Common myeloid progenitor, CD34-positive (primary cell): ENCODE results near the gene HKDC1.

Experiments used
- CTCF ChIA-PET: fragments of 350-600 bp; sonication (Branson Sonifier 250); formaldehyde crosslinking; loops from one replicate; lab custom pipeline; 2021; ENCODE audit warnings: antibody characterized with exemption; lab: Charles Lee
- POLR2A ChIA-PET: fragments of 350-600 bp; sonication (Branson Sonifier 250); formaldehyde crosslinking; loops from one replicate; lab custom pipeline; 2021; ENCODE audit warnings: antibody characterized with exemption; lab: Charles Lee
- DNase-seq, 3 donors: peaks; one replicate each; pipeline versions ENCODE4 v3.0.0 to v3.0.0-alpha.2; 2013
- H3K27ac ChIP-seq, 2 experiments: 1 replicate in 1 of 2; 2 replicates in 1 of 2; pipeline ENCODE4 v1.7.0; 2013; ENCODE audit warnings: inconsistent platforms in 2 of 2, low read length in 2 of 2, mild to moderate bottlenecking in 2 of 2, low read depth in 1 of 2, moderate library complexity in 1 of 2; ENCODE audit not compliant: severe bottlenecking in 2 of 2, insufficient read depth in 1 of 2, poor library complexity in 1 of 2
- H3K27me3 ChIP-seq, 5 experiments: replicated peaks in 2 of 5; 1 replicate in 3 of 5; 2 replicates in 2 of 5; pipeline versions ENCODE4 v1.6.1 to v1.7.0; 2013; ENCODE audit warnings: low read length in 4 of 5, mild to moderate bottlenecking in 2 of 5, moderate library complexity in 2 of 5, inconsistent platforms in 1 of 5; ENCODE audit not compliant: insufficient read depth in 5 of 5, control insufficient read depth in 4 of 5
- H3K36me3 ChIP-seq, 4 experiments: 1 replicate in 2 of 4; 2 replicates in 2 of 4; pipeline versions ENCODE4 v1.6.1 to v1.7.0; 2013; ENCODE audit warnings: low read length in 3 of 4, control low read depth in 1 of 4, mild to moderate bottlenecking in 1 of 4; ENCODE audit not compliant: control insufficient read depth in 4 of 4, insufficient read depth in 4 of 4
- H3K4me1 ChIP-seq, 4 experiments: 1 replicate in 3 of 4; 2 replicates in 1 of 4; pipeline versions ENCODE4 v1.6.1 to v1.7.1; 2013; ENCODE audit warnings: low read length in 3 of 4, mild to moderate bottlenecking in 3 of 4, control low read depth in 1 of 4, inconsistent platforms in 1 of 4, moderate library complexity in 1 of 4; ENCODE audit not compliant: control insufficient read depth in 4 of 4, insufficient read depth in 4 of 4; ENCODE audit errors: control extremely low read depth in 1 of 4
- H3K4me3 ChIP-seq, 7 experiments: 1 replicate in 4 of 7; 2 replicates in 3 of 7; pipeline versions ENCODE4 v1.5.1 to v1.7.0; 2013; ENCODE audit warnings: mild to moderate bottlenecking in 7 of 7, low read length in 6 of 7, moderate library complexity in 6 of 7, inconsistent platforms in 2 of 7, low read depth in 2 of 7, control low read depth in 1 of 7; ENCODE audit not compliant: insufficient read depth in 4 of 7, control insufficient read depth in 1 of 7; ENCODE audit errors: extremely low read depth in 1 of 7
- H3K9me3 ChIP-seq, 5 experiments: 1 replicate in 4 of 5; 2 replicates in 1 of 5; pipeline versions ENCODE4 v1.6.1 to v1.7.1; 2013; ENCODE audit warnings: low read length in 4 of 5, mild to moderate bottlenecking in 2 of 5, inconsistent platforms in 1 of 5, low read depth in 1 of 5, moderate library complexity in 1 of 5; ENCODE audit not compliant: control insufficient read depth in 4 of 5, insufficient read depth in 2 of 5; ENCODE audit errors: control extremely low read depth in 1 of 5
- WGBS: methylation state at CpG from one replicate; pipeline ENCODE4 v1.1.5; 2013; ENCODE audit not compliant: insufficient coverage; 5-methylcytosine and 5-hydroxymethylcytosine counted together

Gene HKDC1

DNA sequence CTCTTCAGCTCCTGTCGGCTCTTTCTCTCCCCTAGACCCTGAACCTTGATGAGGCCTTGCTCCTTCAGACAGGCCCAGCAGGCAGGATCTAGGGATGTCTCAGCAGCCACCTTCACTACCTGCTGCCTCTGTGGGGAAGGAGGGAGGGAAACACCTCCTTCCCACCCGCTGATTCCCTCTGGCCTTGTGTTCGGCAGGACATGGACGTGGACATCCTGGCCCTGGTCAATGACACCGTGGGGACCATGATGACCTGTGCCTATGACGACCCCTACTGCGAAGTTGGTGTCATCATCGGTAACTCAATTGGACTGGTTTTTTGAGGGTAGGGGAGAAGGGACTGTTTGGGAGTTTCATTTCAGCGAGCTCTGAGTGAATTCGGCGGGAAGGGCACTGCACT is 20.3 kb downstream of the HKDC1 start:
- no peaks in the 10 kb centered on the region for H3K36me3 ChIP-seq
- no peak overlapping the region for H3K4me3 ChIP-seq
- H3K4me1 ChIP-seq = peaks cover 2 to 16% (median 8%) of the 10 kb centered on the region in 4 experiments
- no peaks in the 10 kb centered on the region for H3K9me3 ChIP-seq
- 100% methylated on average over 5 of the region's 11 CpGs for WGBS
- no peak overlapping the region for H3K27ac ChIP-seq
- CTCF ChIA-PET = interaction anchor here (0.8 to 12.6 kb wide), 5 partner anchors 14 to 268 kb away, joined by 3 to 209 read pairs (median 5); no protein-coding TSS in a partner anchor
- no peaks in the 10 kb centered on the region for H3K27me3 ChIP-seq
- no peak for DNase-seq
- POLR2A ChIA-PET = no interaction called here

GRCh38 chr10:69241575-69241974 is 21.4 kb downstream of the HKDC1 start:
- peaks cover 2 to 16% (median 8%) of the 10 kb centered on the region in 4 experiments for H3K4me1 ChIP-seq
- H3K4me3 ChIP-seq = no peak overlapping the region
- no peaks in the 10 kb centered on the region for H3K36me3 ChIP-seq
- 95% methylated on average over 6 of the region's 7 CpGs for WGBS
- no peaks in the 10 kb centered on the region for H3K27me3 ChIP-seq
- no peaks in the 10 kb centered on the region for H3K9me3 ChIP-seq
- no peak for DNase-seq
- no peak overlapping the region for H3K27ac ChIP-seq
- ChIA-PET CTCF (interaction anchor here (0.9 to 12.6 kb wide), 3 partner anchors 19 to 165 kb away, joined by 3 to 209 read pairs (median 7); no protein-coding TSS in a partner anchor), POLR2A (no interaction called here)

DNA sequence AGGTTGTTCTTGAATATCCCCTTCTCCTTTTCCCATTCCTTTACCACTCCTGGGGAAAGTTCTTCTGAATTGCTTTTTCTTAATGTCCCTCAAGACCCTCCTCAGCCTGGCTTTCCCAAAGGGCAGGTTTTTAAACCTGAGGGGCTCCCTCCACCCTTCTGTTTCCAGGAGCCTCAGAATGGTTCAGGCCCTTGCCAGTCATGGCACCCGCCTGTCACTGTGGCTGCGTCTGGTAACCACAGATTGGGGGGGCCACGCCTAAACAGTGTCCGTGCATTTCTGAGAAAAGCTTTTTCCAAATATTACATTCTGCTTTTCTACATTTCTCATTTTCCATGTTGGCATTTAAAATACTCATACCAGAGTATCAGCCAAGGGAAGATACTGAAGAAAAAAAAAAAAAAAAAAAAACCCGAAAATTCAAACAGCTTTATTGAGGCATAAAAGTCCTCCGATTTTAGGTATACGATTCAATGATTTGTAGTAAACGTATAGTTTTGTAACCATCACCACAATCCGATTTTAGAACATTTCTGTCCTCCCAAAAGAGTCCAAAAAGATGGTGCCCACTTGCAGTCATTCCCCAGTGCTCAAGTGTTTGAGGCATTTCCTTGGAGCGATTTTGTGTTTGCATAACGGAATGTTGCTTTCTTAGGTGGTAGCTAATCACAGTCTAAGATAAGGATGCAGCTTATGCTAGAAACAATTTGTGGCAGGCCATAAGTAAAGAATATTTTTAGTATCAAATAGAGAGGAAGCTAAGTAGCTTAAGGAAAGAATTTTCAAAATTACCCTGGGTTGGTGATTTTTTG is 22.1 kb downstream of the HKDC1 start:
- CTCF ChIA-PET = interaction anchor here (0.7 to 12.6 kb wide), 6 partner anchors 13 to 395 kb away, joined by 3 to 209 read pairs (median 3); no protein-coding TSS in a partner anchor
- no peaks in the 10 kb centered on the region for H3K27me3 ChIP-seq
- H3K36me3 ChIP-seq = no peaks in the 10 kb centered on the region
- peaks cover 2 to 16% (median 8%) of the 10 kb centered on the region in 4 experiments for H3K4me1 ChIP-seq
- no peaks in the 10 kb centered on the region for H3K9me3 ChIP-seq
- WGBS = 94% methylated on average over 6 of the region's 11 CpGs
- peak in 2 of 3 donors; percentile 9 to 17 for DNase-seq
- H3K27ac ChIP-seq = no peak overlapping the region
- POLR2A ChIA-PET = no interaction called here
- no peak overlapping the region for H3K4me3 ChIP-seq

GRCh38 chr10:69242852-69243212 is 22.7 kb downstream of the HKDC1 start:
- no peak for DNase-seq
- no peaks in the 10 kb centered on the region for H3K9me3 ChIP-seq
- no peak overlapping the region for H3K4me3 ChIP-seq
- no peak overlapping the region for H3K27ac ChIP-seq
- CTCF ChIA-PET = interaction anchor here (0.7 to 12.6 kb wide), 5 partner anchors 14 to 394 kb away, joined by 3 to 209 read pairs (median 3); no protein-coding TSS in a partner anchor
- H3K27me3 ChIP-seq = no peaks in the 10 kb centered on the region
- H3K36me3 ChIP-seq = no peaks in the 10 kb centered on the region
- WGBS = 100% methylated on average over 3 of the region's 5 CpGs
- peaks cover under 1 to 13% (median 6%) of the 10 kb centered on the region in 4 experiments for H3K4me1 ChIP-seq
- POLR2A ChIA-PET = no interaction called here

- Histone ChIP-seq H3K4me3 (no peak overlapping the region), H3K4me1 (peaks cover 0 to 13% (median 5%) of the 10 kb centered on the region in 4 experiments), H3K36me3 (no peaks in the 10 kb centered on the region), H3K27ac (no peak overlapping the region), H3K9me3 (no peaks in the 10 kb centered on the region), H3K27me3 (no peaks in the 10 kb centered on the region)
- DNase-seq = no peak
- WGBS = 94% methylated on average over 9 of the region's 10 CpGs
- ChIA-PET CTCF (interaction anchor here (1.1 to 2.0 kb wide), 2 partner anchors 149 to 163 kb away, joined by 3 to 7 read pairs; no protein-coding TSS in a partner anchor), POLR2A (no interaction called here)
These were observed 23.7 kb downstream of the HKDC1 start for GRCh38 chr10:69243817-69244216.

GRCh38 chr10:69246036-69246435 is 25.9 kb downstream of the HKDC1 start:
- Histone ChIP-seq H3K9me3 (no peaks in the 10 kb centered on the region), H3K4me1 (no peaks in the 10 kb centered on the region), H3K27ac (no peak overlapping the region), H3K27me3 (no peaks in the 10 kb centered on the region), H3K4me3 (no peak overlapping the region), H3K36me3 (no peaks in the 10 kb centered on the region)
- POLR2A ChIA-PET = no interaction called here
- CTCF ChIA-PET = interaction anchor here (0.9 kb wide), 1 partner anchor 36 kb away, joined by 3 read pairs; no protein-coding TSS in a partner anchor
- DNase-seq = no peak
- 80% methylated on average over 3 of the region's 5 CpGs for WGBS
